CD4-positive, CD25-positive, alpha-beta regulatory T cell (primary cell): ENCODE data around the gene RAD51D. TPM values are rescaled to one million over a fixed set of nuclear protein-coding genes. Genes with fewer than 3 reads are reported as not detected.

ENCODE experiments used
- ATAC-seq, 2 donors: fragments of 150-1000 bp; cut with Tn5 transposase; one replicate each; pipeline ENCODE4 v1.10.0; 2021; ENCODE audit warnings: low read depth in 2 of 2, moderate number of reproducible peaks in 2 of 2, moderate library complexity in 1 of 2
- DNase-seq, 3 donors: peaks; one replicate each; pipeline versions ENCODE4 v3.0.0 to v3.0.0-alpha.2; 2012 to 2022; ENCODE audit warnings: mixed read lengths in 1 of 3
- H3K27ac ChIP-seq: one replicate; pipeline ENCODE4 v1.7.0; 2013; ENCODE audit warnings: mild to moderate bottlenecking, low read length; ENCODE audit not compliant: insufficient read depth, poor library complexity, severe bottlenecking
- H3K27me3 ChIP-seq: one replicate; pipeline ENCODE4 v1.7.0; 2013; ENCODE audit warnings: low read length; ENCODE audit not compliant: control insufficient read depth, insufficient read depth
- H3K36me3 ChIP-seq: one replicate; pipeline ENCODE4 v1.7.0; 2013; ENCODE audit warnings: mild to moderate bottlenecking, low read length, moderate library complexity; ENCODE audit not compliant: control insufficient read depth, insufficient read depth
- H3K4me1 ChIP-seq: 2 replicates; pipeline ENCODE4 v1.7.0; 2013; ENCODE audit warnings: mild to moderate bottlenecking, low read length; ENCODE audit not compliant: insufficient read depth, control insufficient read depth, poor library complexity, severe bottlenecking
- H3K4me3 ChIP-seq: one replicate; pipeline ENCODE4 v1.7.0; 2013; ENCODE audit warnings: low read depth, mild to moderate bottlenecking, low read length, moderate library complexity
- H3K9me3 ChIP-seq, 2 experiments: 1 replicate in 1 of 2; 2 replicates in 1 of 2; pipeline ENCODE4 v1.7.0; 2013; ENCODE audit warnings: low read length in 2 of 2, mild to moderate bottlenecking in 1 of 2, moderate library complexity in 1 of 2; ENCODE audit not compliant: control insufficient read depth in 2 of 2
- H3K27ac Mint-ChIP-seq, 3 donors: one replicate each; pipeline ENCODE4 v1.8.0; 2020 to 2022; ENCODE audit warnings: mild to moderate bottlenecking in 3 of 3, mixed read lengths in 3 of 3, moderate library complexity in 2 of 3
- H3K27me3 Mint-ChIP-seq: one replicate; pipeline ENCODE4 v1.8.0; 2022; ENCODE audit warnings: mild to moderate bottlenecking, mixed read lengths
- H3K36me3 Mint-ChIP-seq: one replicate; pipeline ENCODE4 v1.8.0; 2020; ENCODE audit warnings: mixed read lengths
- H3K4me1 Mint-ChIP-seq, 4 donors: one replicate each; pipeline ENCODE4 v1.8.0; 2020 to 2022; ENCODE audit warnings: mixed read lengths in 4 of 4, mild to moderate bottlenecking in 1 of 4
- H3K4me3 Mint-ChIP-seq, 4 donors: one replicate each; pipeline ENCODE4 v1.8.0; 2020 to 2022; ENCODE audit warnings: mild to moderate bottlenecking in 4 of 4, mixed read lengths in 4 of 4, moderate library complexity in 3 of 4
- H3K9me3 Mint-ChIP-seq, 7 donors: one replicate each; pipeline ENCODE4 v1.8.0; 2020 to 2022; ENCODE audit warnings: mixed read lengths in 7 of 7, mild to moderate bottlenecking in 3 of 7, moderate library complexity in 2 of 7
- polyA plus RNA-seq, 4 donors: library from polyadenylated mRNA; unstranded; fragments of 300-500 nt; fragmentation: Illumina TruSeq; gene quantifications; one replicate each; pipeline ENCODE4 v1.2.3, GENCODE V29; 2021
- total RNA-seq: library from RNA; stranded (reverse); gene quantifications from one replicate; pipeline ENCODE4 v1.2.3, GENCODE V29; 2022

RAD51D gene
- total and polyA plus RNA-seq, 5 donors from 2014 or later, result 7.0 to 11.7 (median 11.0) TPM

- H3K4me1 Mint-ChIP-seq, result no peaks in the 10 kb centered on the region
Observed at GRCh38 chr17:35149941-35150340, 30.3 kb upstream of the RAD51D start.

GRCh38 chr17:35148144-35148543, 28.5 kb upstream of the RAD51D start:
- peaks cover 8% of the 10 kb centered on the region for H3K27me3 Mint-ChIP-seq
- H3K4me3 ChIP-seq, result no peak overlapping the region

More at GRCh38 chr17:35149941-35150340, 30.3 kb upstream of the RAD51D start:
- Histone ChIP-seq H3K4me1 (no peaks in the 10 kb centered on the region), H3K9me3 (no peaks in the 10 kb centered on the region), H3K36me3 (no peaks in the 10 kb centered on the region), H3K4me3 (no peak overlapping the region), H3K27ac (no peak overlapping the region), H3K27me3 (no peaks in the 10 kb centered on the region)
- H3K27ac Mint-ChIP-seq, result no peak overlapping the region
- no peak for DNase-seq
- peaks cover 8% of the 10 kb centered on the region for H3K27me3 Mint-ChIP-seq
- H3K36me3 Mint-ChIP-seq, result no peaks in the 10 kb centered on the region
- no peak overlapping the region for H3K4me3 Mint-ChIP-seq
- no peak for ATAC-seq
- H3K9me3 Mint-ChIP-seq, result peaks cover 0 to 2% (median 0%) of the 10 kb centered on the region in 7 donors

GRCh38 chr17:35147375-35147905, 27.8 kb upstream of the RAD51D start, which contains the start of gene UNC45B:
Gene UNC45B, plus strand, starts transcription at chr17:35147817. Its CDS starts 447 bp downstream, at chr17:35148264.
- Mint-ChIP-seq H3K27ac (peak within 1 kb of the TSS in 1 of 3 donors; percentile 46), H3K4me3 (no peak within 1 kb of the TSS), H3K9me3 (peaks cover 0 to 2% (median 0%) of the 10 kb centered on the region in 7 donors), H3K4me1 (peaks cover 0 to 9% (median under 1%) of the 10 kb centered on the region in 4 donors), H3K36me3 (no peaks in the 10 kb centered on the region), H3K27me3 (peaks cover under 1% of the 10 kb centered on the region)
- no peaks in the 10 kb centered on the region for H3K36me3 ChIP-seq
- H3K9me3 ChIP-seq, result no peaks in the 10 kb centered on the region
- peaks cover 2% of the 10 kb centered on the region for H3K4me1 ChIP-seq
- H3K4me3 ChIP-seq, result no peak within 1 kb of the TSS
- ATAC-seq (no peak), DNase-seq (no peak)
- H3K27ac ChIP-seq, result no peak within 1 kb of the TSS
- no peaks in the 10 kb centered on the region for H3K27me3 ChIP-seq

More at GRCh38 chr17:35148144-35148543, 28.5 kb upstream of the RAD51D start:
- Mint-ChIP-seq H3K4me1 (peaks cover 0 to 7% (median 0%) of the 10 kb centered on the region in 4 donors), H3K27ac (peak overlapping the region in 1 of 3 donors; percentile 46), H3K9me3 (peaks cover 0 to 2% (median 0%) of the 10 kb centered on the region in 7 donors), H3K36me3 (no peaks in the 10 kb centered on the region), H3K4me3 (no peak overlapping the region)
- no peak overlapping the region for H3K27ac ChIP-seq
- no peaks in the 10 kb centered on the region for H3K4me1 ChIP-seq
- DNase-seq (no peak), ATAC-seq (no peak)
- no peaks in the 10 kb centered on the region for H3K9me3 ChIP-seq
- H3K27me3 ChIP-seq, result no peaks in the 10 kb centered on the region
- no peaks in the 10 kb centered on the region for H3K36me3 ChIP-seq

GRCh38 chr17:35146214-35146833, 26.7 kb upstream of the RAD51D start:
- Mint-ChIP-seq H3K27me3 (no peaks in the 10 kb centered on the region), H3K36me3 (no peaks in the 10 kb centered on the region), H3K4me3 (no peak overlapping the region), H3K9me3 (peaks cover 0 to 2% (median 0%) of the 10 kb centered on the region in 7 donors), H3K27ac (no peak overlapping the region), H3K4me1 (peaks cover 0 to 15% (median 6%) of the 10 kb centered on the region in 4 donors)
- Histone ChIP-seq H3K27me3 (no peaks in the 10 kb centered on the region), H3K4me1 (peaks cover 9% of the 10 kb centered on the region), H3K36me3 (no peaks in the 10 kb centered on the region), H3K27ac (no peak overlapping the region), H3K4me3 (no peak overlapping the region), H3K9me3 (no peaks in the 10 kb centered on the region)
- DNase-seq (no peak), ATAC-seq (no peak)

GRCh38 chr17:35144840-35145239, 25.2 kb upstream of the RAD51D start:
- peaks cover 23% of the 10 kb centered on the region for H3K4me1 ChIP-seq
- H3K27ac ChIP-seq, result no peak overlapping the region
- Mint-ChIP-seq H3K4me3 (peak overlapping the region in 1 of 4 donors; percentile 41), H3K4me1 (peaks cover 0 to 25% (median 12%) of the 10 kb centered on the region in 4 donors), H3K27me3 (no peaks in the 10 kb centered on the region), H3K36me3 (no peaks in the 10 kb centered on the region), H3K9me3 (peaks cover 0 to 2% (median 0%) of the 10 kb centered on the region in 7 donors), H3K27ac (no peak overlapping the region)
- no peaks in the 10 kb centered on the region for H3K27me3 ChIP-seq
- no peak for DNase-seq
- no peak for ATAC-seq
- H3K36me3 ChIP-seq, result peaks cover under 1% of the 10 kb centered on the region
- no peaks in the 10 kb centered on the region for H3K9me3 ChIP-seq
- H3K4me3 ChIP-seq, result no peak overlapping the region

GRCh38 chr17:35142467-35142796, 22.8 kb upstream of the RAD51D start:
- DNase-seq (no peak), ATAC-seq (no peak)
- no peaks in the 10 kb centered on the region for H3K9me3 Mint-ChIP-seq
- Histone ChIP-seq H3K9me3 (no peaks in the 10 kb centered on the region), H3K4me1 (peaks cover 24% of the 10 kb centered on the region), H3K36me3 (peaks cover 21% of the 10 kb centered on the region), H3K4me3 (peak overlapping the region; percentile 55), H3K27me3 (no peaks in the 10 kb centered on the region), H3K27ac (no peak overlapping the region)
- no peaks in the 10 kb centered on the region for H3K27me3 Mint-ChIP-seq
- peak overlapping the region; percentile 82 to 87 (median 86) for H3K27ac Mint-ChIP-seq
- peak overlapping the region; percentile 86 to 90 (median 90) for H3K4me3 Mint-ChIP-seq
- H3K36me3 Mint-ChIP-seq, result peaks cover 5% of the 10 kb centered on the region
- peaks cover 0 to 32% (median 12%) of the 10 kb centered on the region in 4 donors for H3K4me1 Mint-ChIP-seq

GRCh38 chr17:35141681-35142466, 22.2 kb upstream of the RAD51D start, which contains the start of gene NLE1:
Gene NLE1, minus strand, starts transcription at chr17:35142303. Its CDS starts 28 bp downstream, at chr17:35142275.
- peak within 1 kb of the TSS; percentile 61 for H3K27ac ChIP-seq
- Mint-ChIP-seq H3K27ac (peak within 1 kb of the TSS; percentile 82 to 87 (median 86)), H3K4me1 (peaks cover 0 to 32% (median 12%) of the 10 kb centered on the region in 4 donors), H3K4me3 (peak within 1 kb of the TSS; percentile 86 to 90 (median 90)), H3K9me3 (no peaks in the 10 kb centered on the region), H3K36me3 (peaks cover 5% of the 10 kb centered on the region), H3K27me3 (no peaks in the 10 kb centered on the region)
- H3K4me1 ChIP-seq, result peaks cover 24% of the 10 kb centered on the region
- peak within 1 kb of the TSS; percentile 88 for H3K4me3 ChIP-seq
- peaks cover 27% of the 10 kb centered on the region for H3K36me3 ChIP-seq
- no peaks in the 10 kb centered on the region for H3K27me3 ChIP-seq
- DNase-seq (peak; percentile 79 to 91 (median 88)), ATAC-seq (peak; percentile 97)
- no peaks in the 10 kb centered on the region for H3K9me3 ChIP-seq
